GM19351 (cell line): Measurements from ENCODE around the gene ASB7.

ENCODE experiments used
- ATAC-seq: cut with Tn5 transposase; IDR thresholded peaks from one replicate; pipeline ENCODE4 v1.9.1; 2021; ENCODE audit warnings: mild to moderate bottlenecking, moderate library complexity; ENCODE audit not compliant: unreplicated experiment

The ASB7 gene

GRCh38 chr15:100683434-100683833 is 81.0 kb downstream of the ASB7 start:
- no peak for ATAC-seq

- no peak for ATAC-seq
These were observed 82.2 kb downstream of the ASB7 start for GRCh38 chr15:100684591-100684990.

- no peak for ATAC-seq
These were observed 83.8 kb downstream of the ASB7 start for GRCh38 chr15:100686021-100686724.

GRCh38 chr15:100686725-100687473 is 84.5 kb downstream of the ASB7 start:
- no peak for ATAC-seq

- no peak for ATAC-seq
These were observed 85.3 kb downstream of the ASB7 start for GRCh38 chr15:100687582-100688141.

GRCh38 chr15:100688549-100689120 is 86.2 kb downstream of the ASB7 start:
- no peak for ATAC-seq

- ATAC-seq: no peak
These were observed 86.9 kb downstream of the ASB7 start for GRCh38 chr15:100689131-100689899.

- ATAC-seq: no peak
These were observed 87.8 kb downstream of the ASB7 start for GRCh38 chr15:100690032-100690794.

- ATAC-seq: no peak
These were observed 88.4 kb downstream of the ASB7 start for GRCh38 chr15:100690795-100691158.

GRCh38 chr15:100691321-100691720 is 88.9 kb downstream of the ASB7 start:
- no peak for ATAC-seq

- no peak for ATAC-seq
These were observed 89.9 kb downstream of the ASB7 start for GRCh38 chr15:100692246-100692645.

- ATAC-seq: no peak
These were observed 90.3 kb downstream of the ASB7 start for GRCh38 chr15:100692671-100693070.

GRCh38 chr15:100693451-100693850 is 91.1 kb downstream of the ASB7 start:
- no peak for ATAC-seq

- ATAC-seq: no peak
These were observed 92.1 kb downstream of the ASB7 start for GRCh38 chr15:100694381-100695021.

- ATAC-seq: no peak
These were observed 92.7 kb downstream of the ASB7 start for GRCh38 chr15:100695048-100695447.

- ATAC-seq: no peak
These were observed 94.1 kb downstream of the ASB7 start for GRCh38 chr15:100696452-100696851.
